ENCODE data around the gene ANXA5. TPM values are rescaled to one million over a fixed set of nuclear protein-coding genes. Genes with fewer than 3 reads are reported as not detected.

The ANXA5 gene
- total RNA-seq, 1 experiment from 2014 or later: 222 TPM

DNA sequence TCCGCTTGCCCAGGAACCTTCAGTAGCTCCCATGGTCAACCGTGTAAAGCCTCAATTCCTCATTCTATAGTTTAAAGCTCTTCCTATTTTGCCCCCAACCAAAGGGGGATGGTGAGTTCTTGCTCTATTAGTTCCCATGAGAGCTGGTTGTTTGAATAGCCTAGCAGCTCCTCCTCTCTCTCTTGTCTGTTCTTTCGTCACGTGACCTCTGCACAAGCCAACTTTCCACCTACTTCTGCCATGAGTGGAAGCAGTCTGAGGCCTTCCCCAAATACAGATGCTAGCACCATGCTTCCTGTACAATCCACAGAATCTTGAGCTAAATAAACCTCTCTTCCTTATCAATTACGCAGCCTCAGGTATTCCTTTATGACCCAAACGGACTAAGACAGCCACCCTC is 42.8 kb downstream of the ANXA5 start:
- no TSS peak for BruUV-seq (replicated peaks)
- CTCF ChIA-PET: interaction anchor here (0.7 kb wide), 1 partner anchor 40 kb away, joined by 3 read pairs; no protein-coding TSS in a partner anchor
- Histone ChIP-seq H3K27me3 (ENCODE audit: control insufficient read depth, insufficient read depth, low read length) (no peaks in the 10 kb centered on the region), H3K36me3 (ENCODE audit: control insufficient read depth, insufficient read depth, low read length) (no peaks in the 10 kb centered on the region), H3K9me3 (ENCODE audit: control insufficient read depth, insufficient read depth, low read depth, low read length) (no peaks in the 10 kb centered on the region), H3K27ac (ENCODE audit: low read length) (no peak overlapping the region), H3K4me3 (ENCODE audit: low read depth in 2 of 2, low read length in 2 of 2) (no peak overlapping the region), H3K4me1 (ENCODE audit: control insufficient read depth, insufficient read depth, low read length) (no peaks in the 10 kb centered on the region)
- ATAC-seq (no peak), DNase-seq (ENCODE audit: low read depth, low spot score) (no peak)
- TF ChIP-seq, protein P1, sequence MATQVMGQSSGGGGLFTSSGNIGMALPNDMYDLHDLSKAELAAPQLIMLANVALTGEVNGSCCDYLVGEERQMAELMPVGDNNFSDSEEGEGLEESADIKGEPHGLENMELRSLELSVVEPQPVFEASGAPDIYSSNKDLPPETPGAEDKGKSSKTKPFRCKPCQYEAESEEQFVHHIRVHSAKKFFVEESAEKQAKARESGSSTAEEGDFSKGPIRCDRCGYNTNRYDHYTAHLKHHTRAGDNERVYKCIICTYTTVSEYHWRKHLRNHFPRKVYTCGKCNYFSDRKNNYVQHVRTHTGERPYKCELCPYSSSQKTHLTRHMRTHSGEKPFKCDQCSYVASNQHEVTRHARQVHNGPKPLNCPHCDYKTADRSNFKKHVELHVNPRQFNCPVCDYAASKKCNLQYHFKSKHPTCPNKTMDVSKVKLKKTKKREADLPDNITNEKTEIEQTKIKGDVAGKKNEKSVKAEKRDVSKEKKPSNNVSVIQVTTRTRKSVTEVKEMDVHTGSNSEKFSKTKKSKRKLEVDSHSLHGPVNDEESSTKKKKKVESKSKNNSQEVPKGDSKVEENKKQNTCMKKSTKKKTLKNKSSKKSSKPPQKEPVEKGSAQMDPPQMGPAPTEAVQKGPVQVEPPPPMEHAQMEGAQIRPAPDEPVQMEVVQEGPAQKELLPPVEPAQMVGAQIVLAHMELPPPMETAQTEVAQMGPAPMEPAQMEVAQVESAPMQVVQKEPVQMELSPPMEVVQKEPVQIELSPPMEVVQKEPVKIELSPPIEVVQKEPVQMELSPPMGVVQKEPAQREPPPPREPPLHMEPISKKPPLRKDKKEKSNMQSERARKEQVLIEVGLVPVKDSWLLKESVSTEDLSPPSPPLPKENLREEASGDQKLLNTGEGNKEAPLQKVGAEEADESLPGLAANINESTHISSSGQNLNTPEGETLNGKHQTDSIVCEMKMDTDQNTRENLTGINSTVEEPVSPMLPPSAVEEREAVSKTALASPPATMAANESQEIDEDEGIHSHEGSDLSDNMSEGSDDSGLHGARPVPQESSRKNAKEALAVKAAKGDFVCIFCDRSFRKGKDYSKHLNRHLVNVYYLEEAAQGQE (IDR thresholded peaks at IDR 0.05; ENCODE audit: insufficient read depth in 1 of 2, low read depth in 2 of 2, low read length in 1 of 2): no peak
- no peak for TF ChIP-seq TCF7L2 (IDR thresholded peaks at IDR 0.05; ENCODE audit: low read depth, low read length)
- TF ChIP-seq POLR2AphosphoS5 (IDR thresholded peaks at IDR 0.05; ENCODE audit: low read depth, low read length): no peak
- TF ChIP-seq SIN3A (IDR thresholded peaks at IDR 0.05; ENCODE audit: borderline replicate concordance, insufficient read depth, low read depth, low read length): no peak
- TF ChIP-seq, protein P2, sequence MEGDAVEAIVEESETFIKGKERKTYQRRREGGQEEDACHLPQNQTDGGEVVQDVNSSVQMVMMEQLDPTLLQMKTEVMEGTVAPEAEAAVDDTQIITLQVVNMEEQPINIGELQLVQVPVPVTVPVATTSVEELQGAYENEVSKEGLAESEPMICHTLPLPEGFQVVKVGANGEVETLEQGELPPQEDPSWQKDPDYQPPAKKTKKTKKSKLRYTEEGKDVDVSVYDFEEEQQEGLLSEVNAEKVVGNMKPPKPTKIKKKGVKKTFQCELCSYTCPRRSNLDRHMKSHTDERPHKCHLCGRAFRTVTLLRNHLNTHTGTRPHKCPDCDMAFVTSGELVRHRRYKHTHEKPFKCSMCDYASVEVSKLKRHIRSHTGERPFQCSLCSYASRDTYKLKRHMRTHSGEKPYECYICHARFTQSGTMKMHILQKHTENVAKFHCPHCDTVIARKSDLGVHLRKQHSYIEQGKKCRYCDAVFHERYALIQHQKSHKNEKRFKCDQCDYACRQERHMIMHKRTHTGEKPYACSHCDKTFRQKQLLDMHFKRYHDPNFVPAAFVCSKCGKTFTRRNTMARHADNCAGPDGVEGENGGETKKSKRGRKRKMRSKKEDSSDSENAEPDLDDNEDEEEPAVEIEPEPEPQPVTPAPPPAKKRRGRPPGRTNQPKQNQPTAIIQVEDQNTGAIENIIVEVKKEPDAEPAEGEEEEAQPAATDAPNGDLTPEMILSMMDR (IDR thresholded peaks at IDR 0.05): no peak
- POLR2A ChIA-PET: no interaction called here
- intact Hi-C loops (cut with micrococcal nuclease; ENCODE audit: unreplicated experiment) (loop anchor here (2.0 to 10.0 kb wide), 2 partner anchors 189 to 283 kb away; no protein-coding TSS in a partner anchor), in situ Hi-C loops (cut with HindIII; ENCODE audit: low pct_unique_long_range_greater_than_20kb, low sequenced_read_pairs) (no loop called here)

DNA sequence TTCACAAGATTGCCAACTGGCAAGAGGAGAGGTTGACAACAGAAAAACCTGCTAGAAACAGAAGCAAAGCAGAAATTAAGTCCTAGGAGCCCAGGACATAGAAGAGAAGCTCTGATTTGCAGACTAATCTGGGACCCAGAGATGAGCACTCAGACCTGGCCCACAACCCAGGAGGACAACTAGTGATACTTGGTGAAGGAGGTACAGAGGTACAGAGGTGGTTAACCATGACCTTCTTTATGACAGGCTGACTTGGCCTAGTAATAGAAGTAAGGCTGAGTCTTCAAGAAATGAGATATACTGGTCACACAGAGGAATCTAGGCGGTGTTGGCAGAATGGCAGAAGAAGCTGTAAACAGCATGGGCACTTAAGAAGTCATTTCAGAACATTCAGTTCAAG is 43.6 kb downstream of the ANXA5 start:
- ATAC-seq (no peak), DNase-seq (ENCODE audit: low read depth, low spot score) (no peak)
- TF ChIP-seq TCF7L2 (IDR thresholded peaks at IDR 0.05; ENCODE audit: low read depth, low read length): no peak
- no TSS peak for BruUV-seq (replicated peaks)
- H3K9me3 ChIP-seq (ENCODE audit: control insufficient read depth, insufficient read depth, low read depth, low read length): no peaks in the 10 kb centered on the region
- POLR2A ChIA-PET: no interaction called here
- no peaks in the 10 kb centered on the region for H3K36me3 ChIP-seq (ENCODE audit: control insufficient read depth, insufficient read depth, low read length)
- intact Hi-C loops (cut with micrococcal nuclease; ENCODE audit: unreplicated experiment) (loop anchor here (10.0 kb wide), 1 partner anchor 188 kb away; no protein-coding TSS in a partner anchor), in situ Hi-C loops (cut with HindIII; ENCODE audit: low pct_unique_long_range_greater_than_20kb, low sequenced_read_pairs) (no loop called here)
- H3K27me3 ChIP-seq (ENCODE audit: control insufficient read depth, insufficient read depth, low read length): no peaks in the 10 kb centered on the region
- no peak overlapping the region for H3K27ac ChIP-seq (ENCODE audit: low read length)
- CTCF ChIA-PET: no interaction called here
- H3K4me3 ChIP-seq (ENCODE audit: low read depth in 2 of 2, low read length in 2 of 2): no peak overlapping the region
- no peaks in the 10 kb centered on the region for H3K4me1 ChIP-seq (ENCODE audit: control insufficient read depth, insufficient read depth, low read length)

DNA sequence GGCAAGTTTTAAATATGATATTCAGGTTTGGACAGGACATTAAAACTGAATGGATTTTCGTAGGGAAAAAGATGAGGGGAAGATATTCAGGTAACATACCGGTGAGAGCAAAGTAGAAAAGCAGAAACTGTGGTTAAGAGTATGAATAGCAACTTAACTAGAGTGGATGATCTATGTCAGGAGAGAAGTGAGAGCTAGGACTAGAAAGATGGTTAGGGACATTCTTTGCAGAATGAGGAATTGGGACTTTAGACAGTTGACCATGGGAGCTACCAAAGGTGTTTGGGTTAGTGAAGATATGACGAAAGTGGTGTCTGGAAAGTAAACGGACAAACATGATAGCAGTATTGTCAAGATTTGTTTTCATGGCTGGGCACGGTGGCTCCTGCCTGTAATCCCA is 45.2 kb downstream of the ANXA5 start:
- Histone ChIP-seq H3K4me1 (ENCODE audit: control insufficient read depth, insufficient read depth, low read length) (no peaks in the 10 kb centered on the region), H3K9me3 (ENCODE audit: control insufficient read depth, insufficient read depth, low read depth, low read length) (no peaks in the 10 kb centered on the region), H3K4me3 (ENCODE audit: low read depth in 2 of 2, low read length in 2 of 2) (no peak overlapping the region), H3K27me3 (ENCODE audit: control insufficient read depth, insufficient read depth, low read length) (no peaks in the 10 kb centered on the region), H3K36me3 (ENCODE audit: control insufficient read depth, insufficient read depth, low read length) (no peaks in the 10 kb centered on the region), H3K27ac (ENCODE audit: low read length) (no peak overlapping the region)
- intact Hi-C loops (cut with micrococcal nuclease; ENCODE audit: unreplicated experiment): loop anchor here (10.0 kb wide), 1 partner anchor 187 kb away; no protein-coding TSS in a partner anchor
- no TSS peak for BruUV-seq (replicated peaks)
- ChIA-PET POLR2A (no interaction called here), CTCF (no interaction called here)
- DNase-seq (ENCODE audit: low read depth, low spot score) (no peak), ATAC-seq (no peak)
- in situ Hi-C loops (cut with HindIII; ENCODE audit: low pct_unique_long_range_greater_than_20kb, low sequenced_read_pairs): no loop called here
- TF ChIP-seq TCF7L2 (IDR thresholded peaks at IDR 0.05; ENCODE audit: low read depth, low read length) (no peak), POLR2AphosphoS5 (IDR thresholded peaks at IDR 0.05; ENCODE audit: low read depth, low read length) (no peak), SIN3A (IDR thresholded peaks at IDR 0.05; ENCODE audit: borderline replicate concordance, insufficient read depth, low read depth, low read length) (no peak)
- TF ChIP-seq, protein P2 (IDR thresholded peaks at IDR 0.05): no peak
- TF ChIP-seq, protein P1 (IDR thresholded peaks at IDR 0.05; ENCODE audit: insufficient read depth in 1 of 2, low read depth in 2 of 2, low read length in 1 of 2): no peak
